ENCODE results near the gene CDK5RAP2. TPM values are rescaled to one million over a fixed set of nuclear protein-coding genes. Genes with fewer than 3 reads are reported as not detected.

Gene CDK5RAP2
- total RNA-seq, 1 experiment from 2014 or later, result 56.4 TPM

DNA sequence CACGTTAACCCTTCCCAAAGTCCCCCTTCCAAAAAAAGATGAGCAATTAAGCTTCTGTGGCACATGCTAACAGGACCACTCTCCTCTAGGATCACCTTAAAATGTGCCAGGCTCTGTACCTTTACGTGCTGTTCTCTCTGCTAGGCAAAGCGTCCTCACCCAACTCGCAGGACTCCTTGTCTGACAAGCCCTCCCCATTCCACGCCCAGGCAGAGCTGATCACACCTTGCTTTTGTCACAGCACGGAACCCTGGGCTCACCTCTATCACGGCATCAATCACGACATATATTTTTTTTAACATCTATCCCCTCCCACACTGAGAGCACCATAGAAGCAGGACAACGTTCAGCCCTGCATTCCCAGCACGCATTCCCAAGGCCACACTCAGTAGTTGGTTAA is 47.1 kb downstream of the CDK5RAP2 start:
- H3K23me2 ChIP-seq (ENCODE audit: insufficient read length, low read depth, low read length, poor library complexity, severe bottlenecking), result no peaks in the 10 kb centered on the region
- H3K27ac Mint-ChIP-seq, result peak overlapping the region in 2 of 3 experiments; percentile 43 to 46; a peak in 3 of 7 replicates
- H3T11ph ChIP-seq (ENCODE audit: low read length), result no peak overlapping the region
- H2AK5ac ChIP-seq (ENCODE audit: insufficient read length, low read length), result no peak overlapping the region
- H3K56ac ChIP-seq (ENCODE audit: insufficient read length, low read depth, low read length), result no peak overlapping the region
- peaks cover 0 to 3% of the 10 kb centered on the region in 2 experiments; a peak in 1 of 5 replicates for H3K9me3 Mint-ChIP-seq
- H4K8ac ChIP-seq (replicated peaks; ENCODE audit: insufficient read length, low read depth, low read length), result no peak overlapping the region
- H3K4me1 Mint-ChIP-seq, result peaks cover 26% of the 10 kb centered on the region in 2 experiments
- peaks cover 44 to 77% (median 60%) of the 10 kb centered on the region in 3 experiments for H3K36me3 Mint-ChIP-seq (ENCODE audit: insufficient read depth in 1 of 3, low read depth in 3 of 3)
- H3K4me1 ChIP-seq (ENCODE audit: insufficient read depth, low read length), result no peaks in the 10 kb centered on the region; the same call in 1 of the 2 replicates
- H3K79me1 ChIP-seq (ENCODE audit: insufficient read depth, low read depth, low read length, poor library complexity, severe bottlenecking), result no peaks in the 10 kb centered on the region
- no peak overlapping the region for H4K91ac ChIP-seq (ENCODE audit: insufficient read length, low read depth, low read length)
- H2BK15ac ChIP-seq (ENCODE audit: low read depth, low read length), result no peak overlapping the region
- H3K9me3 ChIP-seq (ENCODE audit: control insufficient read depth, low read depth, low read length), result no peaks in the 10 kb centered on the region
- WGBS (ENCODE audit: extremely low coverage, insufficient read length, low lambda C conversion rate), result no CpG with 5 or more reads among the region's 10 CpGs
- H2BK20ac ChIP-seq (ENCODE audit: low read depth, low read length, poor library complexity, severe bottlenecking), result no peak overlapping the region
- peaks cover 2% of the 10 kb centered on the region for H4K20me1 ChIP-seq (ENCODE audit: control insufficient read depth, insufficient read depth, insufficient read length)
- no peaks in the 10 kb centered on the region for H3K27me3 ChIP-seq (ENCODE audit: insufficient read depth, low read length)
- H2BK5ac ChIP-seq (ENCODE audit: insufficient read length, low read length), result no peak overlapping the region
- no peak overlapping the region for H3K27ac ChIP-seq (ENCODE audit: insufficient read length, low read depth, low read length)
- TF ChIP-seq, protein P1, sequence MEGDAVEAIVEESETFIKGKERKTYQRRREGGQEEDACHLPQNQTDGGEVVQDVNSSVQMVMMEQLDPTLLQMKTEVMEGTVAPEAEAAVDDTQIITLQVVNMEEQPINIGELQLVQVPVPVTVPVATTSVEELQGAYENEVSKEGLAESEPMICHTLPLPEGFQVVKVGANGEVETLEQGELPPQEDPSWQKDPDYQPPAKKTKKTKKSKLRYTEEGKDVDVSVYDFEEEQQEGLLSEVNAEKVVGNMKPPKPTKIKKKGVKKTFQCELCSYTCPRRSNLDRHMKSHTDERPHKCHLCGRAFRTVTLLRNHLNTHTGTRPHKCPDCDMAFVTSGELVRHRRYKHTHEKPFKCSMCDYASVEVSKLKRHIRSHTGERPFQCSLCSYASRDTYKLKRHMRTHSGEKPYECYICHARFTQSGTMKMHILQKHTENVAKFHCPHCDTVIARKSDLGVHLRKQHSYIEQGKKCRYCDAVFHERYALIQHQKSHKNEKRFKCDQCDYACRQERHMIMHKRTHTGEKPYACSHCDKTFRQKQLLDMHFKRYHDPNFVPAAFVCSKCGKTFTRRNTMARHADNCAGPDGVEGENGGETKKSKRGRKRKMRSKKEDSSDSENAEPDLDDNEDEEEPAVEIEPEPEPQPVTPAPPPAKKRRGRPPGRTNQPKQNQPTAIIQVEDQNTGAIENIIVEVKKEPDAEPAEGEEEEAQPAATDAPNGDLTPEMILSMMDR (conservative IDR thresholded peaks at IDR 0.05), result no peak
- H3K4me3 Mint-ChIP-seq, result no peak overlapping the region
- no peak overlapping the region for H4K5ac ChIP-seq (ENCODE audit: insufficient read length, low read depth, low read length)
- no peak for DNase-seq
- H2AFZ ChIP-seq (ENCODE audit: low read length), result no peak overlapping the region
- no peak overlapping the region for H3K23ac ChIP-seq (ENCODE audit: insufficient read length, low read depth, low read length)
- H2BK120ac ChIP-seq (ENCODE audit: low read depth, low read length, poor library complexity, severe bottlenecking), result no peak overlapping the region
- H3K27me3 Mint-ChIP-seq (ENCODE audit: low read depth), result no peaks in the 10 kb centered on the region
- H3K4me2 ChIP-seq (ENCODE audit: insufficient read depth, insufficient read length, low read length), result no peak overlapping the region
- H2BK12ac ChIP-seq (ENCODE audit: insufficient read length, low read depth, low read length), result no peak overlapping the region
- no peak overlapping the region for H3K18ac ChIP-seq (ENCODE audit: insufficient read length, low read depth, low read length)
- H3K4ac ChIP-seq (ENCODE audit: low read depth, low read length), result no peak overlapping the region
- H3K14ac ChIP-seq (ENCODE audit: insufficient read depth, low read length), result no peak overlapping the region
- H3K9ac ChIP-seq (ENCODE audit: extremely low read depth, insufficient read length, low read length), result no peak overlapping the region
- no peaks in the 10 kb centered on the region for H3K79me2 ChIP-seq (ENCODE audit: insufficient read depth, low read length)

Data from H9 (cell line).